Measurements from ENCODE around the gene NDNF. TPM values are rescaled to one million over a fixed set of nuclear protein-coding genes. Genes with fewer than 3 reads are reported as not detected.

The NDNF gene
- total RNA-seq, 1 experiment from 2014 or later = 0.04 TPM

DNA sequence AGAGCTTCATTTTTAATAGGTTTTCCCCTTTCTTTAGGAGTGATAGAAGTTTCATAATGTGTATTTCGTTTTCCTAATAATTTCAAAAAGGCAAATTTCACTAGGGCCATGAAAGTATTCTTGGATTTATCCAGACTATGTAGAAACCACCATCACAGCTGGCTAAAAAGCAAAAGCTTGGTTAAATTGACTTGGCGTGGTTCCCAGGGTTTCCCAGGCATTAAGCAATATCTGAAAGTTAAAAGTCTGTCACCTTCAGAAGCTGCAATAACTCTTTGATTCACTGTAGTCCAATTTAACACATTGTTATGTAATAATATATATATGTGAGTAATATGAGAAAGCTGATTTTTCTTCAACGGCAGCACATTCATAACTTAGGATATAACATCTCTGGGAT lies 38.3 kb downstream of the NDNF start:
- Histone ChIP-seq H3K27me3 (ENCODE audit: low read length) (no peaks in the 10 kb centered on the region), H3K9me3 (ENCODE audit: low read length) (no peaks in the 10 kb centered on the region), H2AFZ (ENCODE audit: low read length) (no peak overlapping the region), H3F3A (ENCODE audit: low read length, unreplicated experiment) (no peaks in the 10 kb centered on the region), H3K79me2 (ENCODE audit: low read length) (no peaks in the 10 kb centered on the region), H4K20me1 (ENCODE audit: low read length) (no peaks in the 10 kb centered on the region), H3K9me2 (replicated peaks; ENCODE audit: low read length) (no peaks in the 10 kb centered on the region), H3K36me3 (ENCODE audit: low read depth, low read length) (no peaks in the 10 kb centered on the region), H3K9ac (ENCODE audit: low read length) (no peak overlapping the region), H3K4me2 (ENCODE audit: low read length) (no peak overlapping the region), H3K27ac (ENCODE audit: low read length) (no peak overlapping the region), H3K4me1 (ENCODE audit: insufficient read depth, low read length) (no peaks in the 10 kb centered on the region), H3K4me3 (ENCODE audit: low read length) (no peak overlapping the region)
- no TSS peak for BruUV-seq (replicated peaks)
- ATAC-seq = no peak
- ChIA-PET POLR2A (ENCODE audit: unreplicated experiment) (no interaction called here), CTCF (no interaction called here)
- intact Hi-C loops (cut with micrococcal nuclease) = no loop called here
- DNase-seq = no peak
- TF ChIP-seq, protein P1, sequence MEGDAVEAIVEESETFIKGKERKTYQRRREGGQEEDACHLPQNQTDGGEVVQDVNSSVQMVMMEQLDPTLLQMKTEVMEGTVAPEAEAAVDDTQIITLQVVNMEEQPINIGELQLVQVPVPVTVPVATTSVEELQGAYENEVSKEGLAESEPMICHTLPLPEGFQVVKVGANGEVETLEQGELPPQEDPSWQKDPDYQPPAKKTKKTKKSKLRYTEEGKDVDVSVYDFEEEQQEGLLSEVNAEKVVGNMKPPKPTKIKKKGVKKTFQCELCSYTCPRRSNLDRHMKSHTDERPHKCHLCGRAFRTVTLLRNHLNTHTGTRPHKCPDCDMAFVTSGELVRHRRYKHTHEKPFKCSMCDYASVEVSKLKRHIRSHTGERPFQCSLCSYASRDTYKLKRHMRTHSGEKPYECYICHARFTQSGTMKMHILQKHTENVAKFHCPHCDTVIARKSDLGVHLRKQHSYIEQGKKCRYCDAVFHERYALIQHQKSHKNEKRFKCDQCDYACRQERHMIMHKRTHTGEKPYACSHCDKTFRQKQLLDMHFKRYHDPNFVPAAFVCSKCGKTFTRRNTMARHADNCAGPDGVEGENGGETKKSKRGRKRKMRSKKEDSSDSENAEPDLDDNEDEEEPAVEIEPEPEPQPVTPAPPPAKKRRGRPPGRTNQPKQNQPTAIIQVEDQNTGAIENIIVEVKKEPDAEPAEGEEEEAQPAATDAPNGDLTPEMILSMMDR (conservative IDR thresholded peaks at IDR 0.05; ENCODE audit: low read depth, low read length) = no peak
- TF ChIP-seq EZH2 (IDR thresholded peaks at IDR 0.05; ENCODE audit: low read length, unreplicated experiment) (no peak), EZH2phosphoT487 (IDR thresholded peaks at IDR 0.05; ENCODE audit: borderline replicate concordance, low read length) (no peak)

DNA sequence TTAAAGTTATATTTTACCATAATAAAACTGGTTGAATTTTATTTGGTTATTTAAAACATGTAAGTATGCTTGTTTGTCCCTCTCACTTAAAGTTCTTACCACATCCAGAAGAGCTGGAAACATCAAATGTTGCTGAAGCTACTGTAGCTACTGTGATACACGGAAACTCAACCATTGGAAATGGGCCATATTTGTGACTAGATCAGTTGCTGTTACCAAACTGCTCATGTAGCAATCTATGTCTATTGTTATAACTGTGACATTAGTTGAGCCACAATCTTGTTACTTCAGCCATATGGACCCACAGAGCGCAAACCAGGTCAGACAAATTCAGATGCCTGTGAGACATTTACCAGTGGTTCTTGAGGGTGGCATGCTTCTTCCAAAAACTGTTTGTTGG lies 41.6 kb downstream of the NDNF start:
- intact Hi-C loops (cut with micrococcal nuclease) = no loop called here
- Histone ChIP-seq H3F3A (ENCODE audit: low read length, unreplicated experiment) (no peaks in the 10 kb centered on the region), H4K20me1 (ENCODE audit: low read length) (no peaks in the 10 kb centered on the region), H3K9me3 (ENCODE audit: low read length) (no peaks in the 10 kb centered on the region), H3K4me1 (ENCODE audit: insufficient read depth, low read length) (no peaks in the 10 kb centered on the region), H3K27ac (ENCODE audit: low read length) (no peak overlapping the region), H3K36me3 (ENCODE audit: low read depth, low read length) (no peaks in the 10 kb centered on the region), H3K4me2 (ENCODE audit: low read length) (no peak overlapping the region), H3K27me3 (ENCODE audit: low read length) (no peaks in the 10 kb centered on the region), H3K79me2 (ENCODE audit: low read length) (no peaks in the 10 kb centered on the region), H2AFZ (ENCODE audit: low read length) (no peak overlapping the region), H3K9me2 (replicated peaks; ENCODE audit: low read length) (no peaks in the 10 kb centered on the region), H3K9ac (ENCODE audit: low read length) (no peak overlapping the region), H3K4me3 (ENCODE audit: low read length) (no peak overlapping the region)
- DNase-seq = no peak
- POLR2A ChIA-PET (ENCODE audit: unreplicated experiment) = no interaction called here
- ATAC-seq = no peak
- BruUV-seq (replicated peaks) = no TSS peak
- CTCF ChIA-PET = no interaction called here
- TF ChIP-seq EZH2phosphoT487 (IDR thresholded peaks at IDR 0.05; ENCODE audit: borderline replicate concordance, low read length) = no peak
- no peak for TF ChIP-seq EZH2 (IDR thresholded peaks at IDR 0.05; ENCODE audit: low read length, unreplicated experiment)
- TF ChIP-seq, protein P1 (conservative IDR thresholded peaks at IDR 0.05; ENCODE audit: low read depth, low read length) = no peak

DNA sequence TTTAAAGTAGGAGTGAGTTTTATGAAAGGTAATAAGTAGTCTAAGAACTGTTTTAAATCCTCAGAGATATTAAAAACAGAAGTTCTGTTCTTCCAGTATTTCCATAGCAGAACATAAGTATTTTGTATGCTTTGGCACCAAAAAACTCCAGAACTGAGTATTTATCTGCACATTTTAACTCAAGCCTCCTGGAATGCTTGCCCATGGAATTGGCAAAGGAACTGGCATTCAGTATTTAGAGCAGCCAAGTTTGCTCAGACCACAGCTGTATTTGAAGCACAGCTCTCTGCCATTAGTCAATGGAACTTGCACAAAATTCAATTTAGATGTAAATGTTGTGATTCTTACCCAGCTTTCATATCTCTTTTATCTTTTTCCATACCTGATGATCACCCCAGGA lies 42.2 kb downstream of the NDNF start:
- CTCF ChIA-PET = no interaction called here
- ATAC-seq (no peak), DNase-seq (no peak)
- TF ChIP-seq EZH2phosphoT487 (IDR thresholded peaks at IDR 0.05; ENCODE audit: borderline replicate concordance, low read length) (no peak), EZH2 (IDR thresholded peaks at IDR 0.05; ENCODE audit: low read length, unreplicated experiment) (no peak)
- TF ChIP-seq, protein P1 (conservative IDR thresholded peaks at IDR 0.05; ENCODE audit: low read depth, low read length) = no peak
- intact Hi-C loops (cut with micrococcal nuclease) = no loop called here
- no peaks in the 10 kb centered on the region for H3K9me2 ChIP-seq (replicated peaks; ENCODE audit: low read length)
- no peak overlapping the region for H2AFZ ChIP-seq (ENCODE audit: low read length)
- BruUV-seq (replicated peaks) = no TSS peak
- no peak overlapping the region for H3K27ac ChIP-seq (ENCODE audit: low read length)
- no peaks in the 10 kb centered on the region for H3K4me1 ChIP-seq (ENCODE audit: insufficient read depth, low read length)
- no peaks in the 10 kb centered on the region for H3K79me2 ChIP-seq (ENCODE audit: low read length)
- no peaks in the 10 kb centered on the region for H3K27me3 ChIP-seq (ENCODE audit: low read length)
- H3F3A ChIP-seq (ENCODE audit: low read length, unreplicated experiment) = no peaks in the 10 kb centered on the region
- no peaks in the 10 kb centered on the region for H3K36me3 ChIP-seq (ENCODE audit: low read depth, low read length)
- H3K9me3 ChIP-seq (ENCODE audit: low read length) = no peaks in the 10 kb centered on the region
- H3K4me3 ChIP-seq (ENCODE audit: low read length) = no peak overlapping the region
- H3K9ac ChIP-seq (ENCODE audit: low read length) = no peak overlapping the region
- POLR2A ChIA-PET (ENCODE audit: unreplicated experiment) = no interaction called here
- H3K4me2 ChIP-seq (ENCODE audit: low read length) = no peak overlapping the region
- no peaks in the 10 kb centered on the region for H4K20me1 ChIP-seq (ENCODE audit: low read length)
